IPS DF 6.9 (cell line): ENCODE data around the gene STKLD1.
"Not testable (repeated sequence)": the region's sequence is repeated elsewhere in the genome, so short reads cannot be mapped to it uniquely, and the experiment has no call there.

Source experiments
- DNase-seq: peaks from one replicate; pipeline ENCODE4 v3.0.0-alpha.2; 2013; ENCODE audit warnings: low read depth, low spot score
- H3K27ac ChIP-seq: one replicate; pipeline ENCODE4 v1.5.1; 2013; ENCODE audit warnings: low read length, control low read depth
- H3K27me3 ChIP-seq: 2 replicates; pipeline ENCODE4 v1.6.1; 2013; ENCODE audit warnings: mild to moderate bottlenecking, low read length; ENCODE audit not compliant: control insufficient read depth, insufficient read depth
- H3K36me3 ChIP-seq: 2 replicates; pipeline ENCODE4 v1.6.1; 2013; ENCODE audit warnings: low read length; ENCODE audit not compliant: control insufficient read depth, insufficient read depth
- H3K4me1 ChIP-seq: 2 replicates; pipeline ENCODE4 v1.6.1; 2013; ENCODE audit warnings: low read length; ENCODE audit not compliant: control insufficient read depth, insufficient read depth
- H3K4me3 ChIP-seq: 2 replicates; pipeline ENCODE4 v1.5.1; 2013; ENCODE audit warnings: mild to moderate bottlenecking, low read length
- H3K9me3 ChIP-seq: 2 replicates; pipeline ENCODE4 v1.6.1; 2013; ENCODE audit warnings: low read length, inconsistent platforms; ENCODE audit not compliant: control insufficient read depth, insufficient read depth
- WGBS: extraction: QIAGEN DNeasy Blood & Tissue Kit; methylation state at CpG from one replicate; pipeline ENCODE4 v1.1.7; 2013; ENCODE audit warnings: mixed read lengths, missing lambda C conversion rate; ENCODE audit not compliant: insufficient read length, insufficient coverage; 5-methylcytosine and 5-hydroxymethylcytosine counted together

STKLD1 gene

DNA sequence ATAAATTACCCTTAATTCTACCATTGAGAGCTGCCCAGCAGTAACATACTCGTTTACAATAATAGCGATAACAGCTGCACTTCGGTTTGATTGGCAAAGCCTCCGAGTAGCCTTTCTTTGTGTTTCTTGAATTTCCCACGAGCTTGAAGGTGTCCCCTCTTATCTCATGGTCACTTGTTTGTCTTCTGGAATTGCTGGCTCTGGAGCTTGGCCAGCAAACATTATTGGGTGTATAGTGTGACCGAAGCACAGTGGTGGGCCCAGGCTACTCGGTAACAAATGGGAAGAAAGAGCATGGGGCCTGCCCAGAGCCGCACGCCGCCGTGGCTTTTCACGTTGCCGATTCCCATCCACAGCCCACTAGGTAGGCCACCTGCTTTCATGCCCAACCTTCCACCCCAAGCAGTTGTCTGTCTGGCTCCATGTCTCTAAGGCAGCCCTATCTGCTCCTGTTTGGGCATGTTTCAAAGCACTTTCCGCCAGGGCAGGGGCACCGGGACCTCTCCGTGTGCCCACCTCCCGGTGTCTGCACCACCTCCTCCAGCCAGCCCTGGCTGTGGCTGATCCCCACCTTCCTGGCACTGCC, 8.7 kb downstream of the STKLD1 start:
- DNase-seq, result no peak
- no peak overlapping the region for H3K4me3 ChIP-seq
- H3K27me3 ChIP-seq, result no peaks in the 10 kb centered on the region
- no CpG with 5 or more reads among the region's 17 CpGs for WGBS
- no peaks in the 10 kb centered on the region for H3K36me3 ChIP-seq
- no peak overlapping the region for H3K27ac ChIP-seq
- H3K9me3 ChIP-seq, result no peaks in the 10 kb centered on the region
- H3K4me1 ChIP-seq, result no peaks in the 10 kb centered on the region

DNA sequence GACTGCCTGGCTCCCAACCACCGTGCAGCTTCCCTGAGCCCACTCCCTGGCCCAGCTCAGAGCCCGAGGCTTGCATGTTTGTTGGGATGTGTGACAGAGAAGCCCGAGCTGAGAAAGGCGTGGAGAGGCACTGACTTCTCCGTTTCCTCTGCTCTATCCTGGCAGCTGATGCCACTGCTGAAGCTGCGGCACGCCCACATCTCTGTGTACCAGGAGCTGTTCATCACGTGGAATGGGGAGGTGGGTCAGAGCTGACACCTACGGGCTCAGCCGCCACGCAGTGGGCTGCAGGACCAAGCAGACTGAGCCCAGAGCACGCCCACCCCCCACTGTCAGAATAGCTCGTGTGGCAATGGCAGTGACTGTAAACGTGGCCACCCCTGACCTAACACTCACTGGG, 9.3 kb downstream of the STKLD1 start:
- H3K4me1 ChIP-seq, result no peaks in the 10 kb centered on the region
- H3K9me3 ChIP-seq, result no peaks in the 10 kb centered on the region
- H3K36me3 ChIP-seq, result no peaks in the 10 kb centered on the region
- no peak overlapping the region for H3K4me3 ChIP-seq
- WGBS, result no CpG with 5 or more reads among the region's 14 CpGs
- no peak overlapping the region for H3K27ac ChIP-seq
- H3K27me3 ChIP-seq, result no peaks in the 10 kb centered on the region
- no peak for DNase-seq

- Histone ChIP-seq H3K27me3 (no peaks in the 10 kb centered on the region), H3K4me3 (no peak overlapping the region), H3K27ac (no peak overlapping the region), H3K9me3 (no peaks in the 10 kb centered on the region), H3K36me3 (no peaks in the 10 kb centered on the region), H3K4me1 (no peaks in the 10 kb centered on the region)
- no CpG with 5 or more reads among the region's 13 CpGs for WGBS
- DNase-seq, result no peak
These were observed 10.2 kb downstream of the STKLD1 start for GRCh38 chr9:133386338-133386737.

- no peak for DNase-seq
- H3K27ac ChIP-seq, result no peak overlapping the region
- H3K9me3 ChIP-seq, result no peaks in the 10 kb centered on the region
- no peaks in the 10 kb centered on the region for H3K4me1 ChIP-seq
- no CpG with 5 or more reads among the region's 9 CpGs for WGBS
- no peak overlapping the region for H3K4me3 ChIP-seq
- H3K36me3 ChIP-seq, result no peaks in the 10 kb centered on the region
- no peaks in the 10 kb centered on the region for H3K27me3 ChIP-seq
These were observed 11.5 kb downstream of the STKLD1 start for GRCh38 chr9:133387680-133388079.

GRCh38 chr9:133389025-133389557, 12.9 kb downstream of the STKLD1 start:
- DNase-seq, result no peak
- no peaks in the 10 kb centered on the region for H3K36me3 ChIP-seq
- H3K27ac ChIP-seq, result no peak overlapping the region
- no CpG with 5 or more reads among the region's 12 CpGs for WGBS
- H3K4me1 ChIP-seq, result no peaks in the 10 kb centered on the region
- no peaks in the 10 kb centered on the region for H3K27me3 ChIP-seq
- H3K4me3 ChIP-seq, result no peak overlapping the region
- no peaks in the 10 kb centered on the region for H3K9me3 ChIP-seq

DNA sequence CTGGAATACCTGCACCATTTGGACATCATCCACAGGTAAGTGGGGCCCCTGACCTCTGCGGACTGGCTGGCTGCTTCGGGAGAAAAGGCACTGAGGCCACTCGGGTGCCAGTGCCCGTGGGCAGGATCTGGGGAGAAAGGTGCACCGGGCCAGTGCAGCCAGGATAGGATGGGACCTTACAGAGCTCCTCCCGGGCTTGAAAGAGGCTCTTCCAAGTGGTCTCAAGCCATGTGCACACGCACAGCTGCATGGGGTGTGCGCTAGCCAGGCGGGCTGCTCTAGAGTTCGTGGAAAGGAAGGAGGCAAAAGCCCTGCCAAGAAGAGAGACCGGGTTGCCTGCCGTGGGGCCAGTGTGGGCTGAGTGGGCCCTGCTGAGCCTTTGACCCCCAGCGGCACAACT, 13.4 kb downstream of the STKLD1 start:
- Histone ChIP-seq H3K27ac (no peak overlapping the region), H3K27me3 (no peaks in the 10 kb centered on the region), H3K36me3 (no peaks in the 10 kb centered on the region), H3K9me3 (no peaks in the 10 kb centered on the region), H3K4me1 (no peaks in the 10 kb centered on the region), H3K4me3 (no peak overlapping the region)
- no CpG with 5 or more reads among the region's 13 CpGs for WGBS
- DNase-seq, result no peak

DNA sequence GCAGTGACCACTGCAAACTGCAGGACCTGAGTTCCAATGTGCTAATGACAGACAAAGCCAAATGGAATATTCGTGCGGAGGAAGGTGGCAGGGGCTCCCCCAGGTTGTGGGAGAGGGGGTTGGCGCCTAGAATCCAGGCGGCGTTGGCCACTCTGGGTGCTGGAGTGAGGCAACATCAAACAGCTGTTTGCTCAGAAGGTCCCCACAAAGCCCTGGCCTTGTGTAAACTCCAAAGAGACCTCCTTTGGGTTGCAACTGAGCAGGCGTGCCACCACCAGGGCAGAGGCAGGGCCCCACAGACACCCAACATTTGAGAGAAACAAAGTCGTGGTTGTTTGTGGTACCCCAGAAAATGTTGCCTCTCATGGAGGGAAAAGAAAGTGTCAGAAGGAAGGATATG, 14.5 kb downstream of the STKLD1 start:
- no peak overlapping the region; the same call in 1 of the 2 replicates for H3K4me3 ChIP-seq
- no peaks in the 10 kb centered on the region for H3K27me3 ChIP-seq
- no peak overlapping the region for H3K27ac ChIP-seq
- no peaks in the 10 kb centered on the region for H3K36me3 ChIP-seq
- H3K9me3 ChIP-seq, result no peaks in the 10 kb centered on the region
- WGBS, result no CpG with 5 or more reads among the region's 7 CpGs
- H3K4me1 ChIP-seq, result no peaks in the 10 kb centered on the region
- DNase-seq, result no peak

GRCh38 chr9:133391449-133391848, 15.3 kb downstream of the STKLD1 start:
- H3K27me3 ChIP-seq, H3K27ac ChIP-seq, H3K36me3 ChIP-seq, H3K4me1 ChIP-seq, H3K4me3 ChIP-seq, H3K9me3 ChIP-seq, DNase-seq: not testable (repeated sequence)
- no CpG with 5 or more reads among the region's 4 CpGs for WGBS

DNA sequence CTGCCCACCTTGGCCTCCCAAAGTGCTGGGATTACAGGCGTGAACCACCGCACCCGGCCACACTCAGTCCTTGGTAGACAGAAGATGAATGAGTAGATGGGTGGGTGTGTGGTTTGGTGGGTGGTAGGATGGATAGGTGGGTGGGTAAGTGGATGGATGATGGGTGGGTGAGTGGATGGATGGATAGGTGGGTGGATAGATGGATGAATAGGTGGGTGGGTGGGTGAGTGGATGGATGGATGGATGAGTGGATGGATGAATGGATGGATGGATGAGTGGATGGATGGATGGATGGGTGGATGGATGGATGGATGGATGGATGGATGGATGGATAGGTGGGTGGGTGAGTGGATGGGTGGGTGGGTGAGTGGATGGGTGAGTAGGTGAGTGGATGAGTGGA, 16.1 kb downstream of the STKLD1 start:
- DNase-seq, H3K9me3 ChIP-seq, H3K27ac ChIP-seq, H3K4me1 ChIP-seq, H3K4me3 ChIP-seq, H3K27me3 ChIP-seq, H3K36me3 ChIP-seq: not testable (repeated sequence)
- no CpG with 5 or more reads among the region's 3 CpGs for WGBS

- Histone ChIP-seq H3K4me1 (no peaks in the 10 kb centered on the region), H3K27ac (no peak overlapping the region), H3K4me3 (no peak overlapping the region), H3K36me3 (no peaks in the 10 kb centered on the region), H3K9me3 (no peaks in the 10 kb centered on the region), H3K27me3 (no peaks in the 10 kb centered on the region)
- WGBS, result no CpG with 5 or more reads among the region's 3 CpGs
- no peak for DNase-seq
These were observed 17.2 kb downstream of the STKLD1 start for GRCh38 chr9:133393399-133393798.

- Histone ChIP-seq H3K9me3 (no peaks in the 10 kb centered on the region), H3K36me3 (no peaks in the 10 kb centered on the region), H3K27me3 (no peaks in the 10 kb centered on the region), H3K27ac (no peak overlapping the region), H3K4me3 (no peak overlapping the region), H3K4me1 (no peaks in the 10 kb centered on the region)
- whole genome bisulfite sequencing, result no CpG with 5 or more reads among the region's 8 CpGs
- no peak for DNase-seq
These were observed 18.6 kb downstream of the STKLD1 start for GRCh38 chr9:133394687-133395271.
